GM12878 (cell line): Measurements from ENCODE around the gene CD48. TPM values are rescaled to one million over a fixed set of nuclear protein-coding genes. Genes with fewer than 3 reads are reported as not detected.

Source experiments
- ELK1 ChIP-seq: IDR thresholded peaks from 2 replicates; pipeline ENCODE4 v1.6.1; 2012; ENCODE audit warnings: low read depth, low read length, improper control_type of control experiment
- EZH2 ChIP-seq: IDR thresholded peaks from 2 replicates; pipeline ENCODE4 v1.6.1; 2012; ENCODE audit warnings: low read depth, mild to moderate bottlenecking, control low read depth, inconsistent platforms, low read length, borderline replicate concordance; ENCODE audit not compliant: control insufficient read depth
- KAT2A ChIP-seq: conservative IDR thresholded peaks from 2 replicates; pipeline ENCODE4 v1.6.1; 2011; ENCODE audit warnings: low read depth, low read length; ENCODE audit not compliant: control insufficient read depth
- MTA3 ChIP-seq: IDR thresholded peaks from 2 replicates; pipeline ENCODE4 v1.6.1; 2012; ENCODE audit warnings: low read length, inconsistent platforms, borderline replicate concordance
- RCOR1 ChIP-seq: conservative IDR thresholded peaks from 2 replicates; pipeline ENCODE4 v1.6.1; 2012; ENCODE audit warnings: low read depth, low read length, improper control_type of control experiment
- SMAD1 ChIP-seq: fragments of 450-650 bp; IDR thresholded peaks from 2 replicates; pipeline ENCODE4 v1.6.1; 2018; ENCODE audit warnings: mild to moderate bottlenecking, low read depth; ENCODE audit not compliant: partially characterized antibody
- SUZ12 ChIP-seq: fragments of 200-600 bp; sonication (generic); IDR thresholded peaks from one replicate; pipeline ENCODE4 v1.6.1; 2018; ENCODE audit warnings: antibody characterized with exemption, mild to moderate bottlenecking; ENCODE audit not compliant: unreplicated experiment
- TCF7 ChIP-seq: IDR thresholded peaks from 2 replicates; pipeline ENCODE4 v1.6.1; 2014; ENCODE audit warnings: antibody characterized with exemption, borderline replicate concordance
- WRNIP1 ChIP-seq: IDR thresholded peaks from 2 replicates; pipeline ENCODE4 v1.6.1; 2011; ENCODE audit warnings: low read depth, low read length, improper control_type of control experiment, borderline replicate concordance
- YY1 ChIP-seq: IDR thresholded peaks from 2 replicates; pipeline ENCODE4 v1.6.1; 2011; ENCODE audit warnings: low read depth, mild to moderate bottlenecking, low read length
- ZNF592 ChIP-seq: fragments of 450-650 bp; IDR thresholded peaks from 2 replicates; pipeline ENCODE4 v1.6.1; 2017; ENCODE audit warnings: mild to moderate bottlenecking, moderate library complexity
- ZNF687 ChIP-seq: fragments of 450-650 bp; IDR thresholded peaks from 2 replicates; pipeline ENCODE4 v1.6.1; 2017; ENCODE audit warnings: mild to moderate bottlenecking, moderate library complexity
- polyA plus RNA-seq, 11 experiments: library from polyadenylated mRNA; depleted of rRNA in 4 of 11; unstranded in 6 of 11; stranded (reverse) in 5 of 11; fragments of >200 nt; fragmentation: Nextera tagmentation in 4 of 11; fragmentation: Illumina TruSeq in 1 of 11; extraction: Ambion mirVana in 4 of 11; extraction: Trizol in 1 of 11; gene quantifications; 1 replicate in 1 of 11; 2 replicates in 10 of 11; pipeline versions ENCODE4 v1.2.1 to v1.2.3, GENCODE V29; 2011 to 2016; ENCODE audit warnings: inconsistent platforms in 2 of 11, missing spikeins in 2 of 11, low read depth in 1 of 11
- total RNA-seq, 4 experiments: library from RNA; depleted of rRNA in 3 of 4; stranded (reverse); fragments of >200 nt in 3 of 4; fragmentation: Illumina TruSeq in 1 of 4; extraction: Trizol in 1 of 4; gene quantifications; 2 replicates each; pipeline versions ENCODE4 v1.2.1 to v1.2.3, GENCODE V29; 2013 to 2021
- TF ChIP-seq, protein P1 (sequence below): fragments of 450-650 bp; IDR thresholded peaks from 2 replicates; pipeline ENCODE4 v1.6.1; 2017; ENCODE audit warnings: antibody characterized with exemption, mild to moderate bottlenecking, moderate library complexity
- TF ChIP-seq, protein P2 (sequence below): fragments of 450-650 bp; IDR thresholded peaks from 2 replicates; pipeline ENCODE4 v1.6.1; 2016; ENCODE audit warnings: mild to moderate bottlenecking

CD48 gene
- total and polyA plus RNA-seq, 10 of the 15 experiments (the other 5 are each of a cell fraction or from before 2014, with no cell fraction given), result 302 to 1,315 (median 430) TPM

- TF ChIP-seq MTA3 (no peak; the same call in 1 of the 2 replicates), SUZ12 (no peak), EZH2 (no peak), WRNIP1 (no peak), ELK1 (no peak), RCOR1 (no peak), TCF7 (no peak), YY1 (no peak), ZNF687 (no peak), ZNF592 (no peak), KAT2A (no peak), SMAD1 (peak; percentile 77)
- TF ChIP-seq, protein P1, sequence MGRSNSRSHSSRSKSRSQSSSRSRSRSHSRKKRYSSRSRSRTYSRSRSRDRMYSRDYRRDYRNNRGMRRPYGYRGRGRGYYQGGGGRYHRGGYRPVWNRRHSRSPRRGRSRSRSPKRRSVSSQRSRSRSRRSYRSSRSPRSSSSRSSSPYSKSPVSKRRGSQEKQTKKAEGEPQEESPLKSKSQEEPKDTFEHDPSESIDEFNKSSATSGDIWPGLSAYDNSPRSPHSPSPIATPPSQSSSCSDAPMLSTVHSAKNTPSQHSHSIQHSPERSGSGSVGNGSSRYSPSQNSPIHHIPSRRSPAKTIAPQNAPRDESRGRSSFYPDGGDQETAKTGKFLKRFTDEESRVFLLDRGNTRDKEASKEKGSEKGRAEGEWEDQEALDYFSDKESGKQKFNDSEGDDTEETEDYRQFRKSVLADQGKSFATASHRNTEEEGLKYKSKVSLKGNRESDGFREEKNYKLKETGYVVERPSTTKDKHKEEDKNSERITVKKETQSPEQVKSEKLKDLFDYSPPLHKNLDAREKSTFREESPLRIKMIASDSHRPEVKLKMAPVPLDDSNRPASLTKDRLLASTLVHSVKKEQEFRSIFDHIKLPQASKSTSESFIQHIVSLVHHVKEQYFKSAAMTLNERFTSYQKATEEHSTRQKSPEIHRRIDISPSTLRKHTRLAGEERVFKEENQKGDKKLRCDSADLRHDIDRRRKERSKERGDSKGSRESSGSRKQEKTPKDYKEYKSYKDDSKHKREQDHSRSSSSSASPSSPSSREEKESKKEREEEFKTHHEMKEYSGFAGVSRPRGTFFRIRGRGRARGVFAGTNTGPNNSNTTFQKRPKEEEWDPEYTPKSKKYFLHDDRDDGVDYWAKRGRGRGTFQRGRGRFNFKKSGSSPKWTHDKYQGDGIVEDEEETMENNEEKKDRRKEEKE, result no peak
- TF ChIP-seq, protein P2, sequence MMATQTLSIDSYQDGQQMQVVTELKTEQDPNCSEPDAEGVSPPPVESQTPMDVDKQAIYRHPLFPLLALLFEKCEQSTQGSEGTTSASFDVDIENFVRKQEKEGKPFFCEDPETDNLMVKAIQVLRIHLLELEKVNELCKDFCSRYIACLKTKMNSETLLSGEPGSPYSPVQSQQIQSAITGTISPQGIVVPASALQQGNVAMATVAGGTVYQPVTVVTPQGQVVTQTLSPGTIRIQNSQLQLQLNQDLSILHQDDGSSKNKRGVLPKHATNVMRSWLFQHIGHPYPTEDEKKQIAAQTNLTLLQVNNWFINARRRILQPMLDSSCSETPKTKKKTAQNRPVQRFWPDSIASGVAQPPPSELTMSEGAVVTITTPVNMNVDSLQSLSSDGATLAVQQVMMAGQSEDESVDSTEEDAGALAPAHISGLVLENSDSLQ, result no peak
Observed at GRCh38 chr1:160637821-160638539, 73.6 kb downstream of the CD48 start (continued).
